HG02884 (cell line): Measurements from ENCODE around the gene SLC35B2.

Experiments used
- ATAC-seq: cut with Tn5 transposase; IDR thresholded peaks from one replicate; pipeline ENCODE4 v1.9.1; 2021; ENCODE audit warnings: mild to moderate bottlenecking, moderate library complexity; ENCODE audit not compliant: unreplicated experiment

SLC35B2 gene

DNA sequence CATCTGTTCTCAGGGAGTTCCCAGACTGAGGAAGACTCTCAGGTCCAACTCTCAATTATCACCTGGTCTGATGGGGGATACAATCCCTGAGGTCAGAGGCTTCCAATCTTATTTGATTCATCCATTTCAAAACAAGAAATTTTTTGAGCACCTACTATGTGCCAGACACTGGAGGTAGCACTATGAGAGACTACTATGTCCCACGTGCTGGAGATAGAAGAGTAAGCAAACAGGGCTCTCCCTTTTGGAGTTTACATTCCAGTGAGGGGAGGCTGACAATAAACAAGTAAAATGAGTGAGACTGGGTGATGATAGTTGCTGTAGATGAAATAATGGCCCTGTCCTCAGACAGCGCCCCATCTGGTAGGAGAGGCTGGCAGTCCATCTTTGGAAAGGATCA, 29.4 kb upstream of the SLC35B2 start:
- no peak for ATAC-seq

DNA sequence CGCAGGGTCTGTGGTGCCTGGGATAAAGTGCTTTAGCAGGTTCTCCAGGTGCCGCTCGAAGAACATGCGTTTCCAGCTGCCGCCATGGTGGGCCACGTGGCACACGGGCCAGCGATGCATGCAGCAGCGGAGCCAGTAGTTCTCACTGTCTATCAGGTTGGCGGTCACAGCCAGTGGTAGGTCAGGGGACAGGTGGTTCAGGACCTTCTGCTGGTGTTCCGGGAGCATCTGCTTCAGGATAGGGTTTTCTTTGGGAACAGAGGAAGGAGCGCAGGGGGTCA, 28.9 kb upstream of the SLC35B2 start:
- no peak for ATAC-seq

DNA sequence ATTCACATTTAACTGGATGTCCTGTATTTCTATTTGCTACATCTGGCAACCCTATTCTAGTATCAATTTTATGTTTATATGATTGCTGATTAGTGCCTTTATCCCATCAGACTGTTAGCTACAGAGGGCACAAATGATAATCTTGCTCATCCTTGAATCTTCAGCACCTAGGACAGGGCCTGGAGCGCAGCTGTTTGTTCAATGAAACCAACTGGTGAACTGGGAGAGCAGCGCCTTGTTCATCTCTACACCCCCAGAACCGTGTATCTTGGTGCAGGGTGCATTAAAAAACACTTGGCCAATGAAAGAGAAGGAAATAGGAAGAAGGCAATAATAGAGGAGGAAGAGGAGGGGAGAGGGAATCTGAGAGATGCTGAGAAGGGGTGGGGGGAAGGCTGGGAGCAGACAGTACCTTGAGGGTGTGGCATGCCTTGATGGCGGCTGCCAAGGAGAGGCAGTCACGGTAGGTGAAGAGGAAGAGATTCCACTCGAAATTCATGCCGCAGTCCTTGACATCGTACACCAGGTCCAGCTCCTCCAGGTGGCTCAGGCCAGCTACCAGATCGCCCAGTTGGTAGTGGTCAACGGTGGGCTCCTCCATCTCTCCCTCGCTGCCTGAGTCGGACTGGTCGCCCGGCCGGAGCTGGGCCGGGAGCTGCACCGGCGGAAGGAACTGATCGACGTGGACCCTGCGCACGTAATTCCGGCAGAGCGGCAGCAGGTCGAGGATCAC, 28.4 kb upstream of the SLC35B2 start:
- ATAC-seq = no peak

DNA sequence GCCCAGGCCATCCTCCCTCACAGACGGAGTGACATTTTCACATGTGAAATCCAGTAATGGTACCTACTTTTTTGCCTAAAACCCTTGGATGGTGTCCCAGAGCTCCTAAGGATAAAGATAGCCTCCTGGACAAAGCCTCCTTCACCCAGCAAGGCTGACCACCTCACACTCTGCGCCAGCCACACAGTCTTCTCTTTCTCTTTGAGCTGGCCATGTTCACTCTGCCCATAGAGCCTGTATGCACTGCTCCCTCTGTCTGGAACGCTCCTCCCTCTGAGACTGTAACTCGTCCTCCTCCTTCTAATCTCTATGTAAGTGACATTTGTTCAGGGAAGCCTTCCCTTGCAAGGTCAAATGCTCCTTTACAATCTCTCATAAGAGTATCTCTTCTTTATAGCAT, 27.5 kb upstream of the SLC35B2 start:
- ATAC-seq = no peak

DNA sequence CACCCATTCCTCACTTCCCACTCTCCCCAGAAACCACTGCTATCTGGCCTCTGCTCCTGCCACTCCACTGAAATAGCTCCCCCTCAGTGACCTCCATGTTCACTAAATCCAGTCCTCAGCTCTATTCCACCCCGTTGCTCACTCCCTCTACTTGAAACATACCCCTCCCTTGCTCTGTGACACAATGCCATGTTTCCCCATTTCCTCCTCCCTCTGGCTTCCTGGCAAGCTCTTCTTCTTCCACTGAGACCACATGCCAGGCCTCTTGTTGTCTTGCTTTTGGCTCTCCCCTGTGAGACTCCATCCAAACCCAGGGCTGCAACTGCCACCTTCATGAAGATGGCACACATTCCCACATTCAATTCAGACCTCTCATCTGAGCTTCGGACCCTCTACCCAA, 26.8 kb upstream of the SLC35B2 start:
- no peak for ATAC-seq

DNA sequence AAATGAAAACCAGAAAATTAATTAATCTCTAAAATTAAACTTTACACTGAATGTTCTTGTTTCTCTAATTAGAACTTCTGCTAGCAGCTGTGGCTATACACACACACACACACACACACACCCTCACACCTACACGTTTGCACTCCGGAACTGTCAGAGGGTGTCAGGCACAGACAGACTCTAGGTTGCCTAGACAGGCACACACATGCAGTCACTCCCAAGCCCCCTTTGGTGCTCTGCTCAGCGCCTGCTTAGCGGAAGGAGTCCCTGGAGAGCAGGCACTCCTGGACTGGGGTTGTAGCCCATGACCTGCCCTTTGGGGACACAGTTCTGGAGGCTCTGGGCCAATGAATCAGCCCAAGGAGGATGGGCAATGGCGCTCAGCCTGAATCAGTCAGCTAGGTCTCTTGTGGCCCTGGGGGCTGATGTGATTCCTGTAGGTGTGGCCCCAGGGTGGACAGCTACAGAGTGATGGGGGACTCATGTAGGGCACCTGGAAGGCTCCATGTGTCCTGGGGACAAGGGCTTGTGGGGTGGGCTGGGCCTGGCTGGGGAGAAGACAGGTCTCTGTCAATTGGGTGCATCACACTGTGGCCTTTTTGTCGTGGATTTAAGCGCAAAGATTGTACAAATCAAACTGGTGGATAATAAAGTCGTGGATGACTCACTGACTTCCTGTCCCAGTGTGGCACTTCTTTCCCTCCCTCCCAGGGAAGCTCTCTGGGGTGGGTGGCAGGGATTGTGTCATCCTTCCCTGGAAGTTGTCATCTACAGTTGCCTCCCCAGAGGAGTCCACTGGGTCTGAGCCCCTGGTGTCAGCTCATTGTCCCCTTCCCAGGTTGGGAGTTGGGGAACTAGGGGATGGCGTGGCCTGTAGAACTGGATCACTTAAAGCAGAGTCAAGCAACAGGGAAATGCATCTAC, 21.7 kb upstream of the SLC35B2 start:
- ATAC-seq = no peak

DNA sequence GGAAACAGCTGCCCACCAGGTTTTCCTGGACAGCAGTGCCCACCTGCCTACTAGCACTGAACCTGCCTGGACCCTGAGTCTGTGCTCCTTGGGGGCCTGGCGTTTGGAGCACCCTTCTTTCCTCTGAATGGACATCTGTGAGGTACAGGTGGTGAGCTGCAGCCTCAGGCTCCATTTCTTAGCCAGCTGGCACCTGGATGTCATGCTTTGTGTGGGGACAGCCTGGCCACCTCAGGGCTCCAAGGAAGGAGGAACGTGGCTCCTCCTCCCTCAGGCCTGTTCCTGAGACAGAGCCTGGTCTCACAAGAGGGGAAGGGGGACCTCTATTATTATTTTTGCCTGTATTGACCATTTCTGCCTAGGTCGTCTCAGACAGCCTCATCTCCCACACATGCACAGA, 21.0 kb upstream of the SLC35B2 start:
- ATAC-seq = no peak

DNA sequence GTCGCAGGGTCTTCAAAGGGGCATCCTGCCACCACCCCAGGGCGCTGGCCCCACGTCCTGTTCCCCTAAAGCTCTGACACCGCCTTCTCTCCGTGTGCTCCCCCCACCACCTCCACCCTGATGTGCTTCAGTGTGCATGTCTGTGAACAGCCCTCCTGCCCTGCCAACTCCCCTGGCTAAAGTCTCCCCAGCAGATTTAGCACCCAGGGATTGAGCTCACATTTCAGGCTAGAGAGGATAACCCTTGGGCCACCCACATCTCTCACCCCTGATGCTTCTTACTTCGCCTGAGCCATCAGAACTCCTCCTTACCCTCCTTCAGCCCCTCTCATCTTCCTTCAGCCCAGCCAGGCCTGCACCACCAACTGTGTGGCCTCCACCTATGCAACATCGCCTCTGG, 20.4 kb upstream of the SLC35B2 start:
- no peak for ATAC-seq

DNA sequence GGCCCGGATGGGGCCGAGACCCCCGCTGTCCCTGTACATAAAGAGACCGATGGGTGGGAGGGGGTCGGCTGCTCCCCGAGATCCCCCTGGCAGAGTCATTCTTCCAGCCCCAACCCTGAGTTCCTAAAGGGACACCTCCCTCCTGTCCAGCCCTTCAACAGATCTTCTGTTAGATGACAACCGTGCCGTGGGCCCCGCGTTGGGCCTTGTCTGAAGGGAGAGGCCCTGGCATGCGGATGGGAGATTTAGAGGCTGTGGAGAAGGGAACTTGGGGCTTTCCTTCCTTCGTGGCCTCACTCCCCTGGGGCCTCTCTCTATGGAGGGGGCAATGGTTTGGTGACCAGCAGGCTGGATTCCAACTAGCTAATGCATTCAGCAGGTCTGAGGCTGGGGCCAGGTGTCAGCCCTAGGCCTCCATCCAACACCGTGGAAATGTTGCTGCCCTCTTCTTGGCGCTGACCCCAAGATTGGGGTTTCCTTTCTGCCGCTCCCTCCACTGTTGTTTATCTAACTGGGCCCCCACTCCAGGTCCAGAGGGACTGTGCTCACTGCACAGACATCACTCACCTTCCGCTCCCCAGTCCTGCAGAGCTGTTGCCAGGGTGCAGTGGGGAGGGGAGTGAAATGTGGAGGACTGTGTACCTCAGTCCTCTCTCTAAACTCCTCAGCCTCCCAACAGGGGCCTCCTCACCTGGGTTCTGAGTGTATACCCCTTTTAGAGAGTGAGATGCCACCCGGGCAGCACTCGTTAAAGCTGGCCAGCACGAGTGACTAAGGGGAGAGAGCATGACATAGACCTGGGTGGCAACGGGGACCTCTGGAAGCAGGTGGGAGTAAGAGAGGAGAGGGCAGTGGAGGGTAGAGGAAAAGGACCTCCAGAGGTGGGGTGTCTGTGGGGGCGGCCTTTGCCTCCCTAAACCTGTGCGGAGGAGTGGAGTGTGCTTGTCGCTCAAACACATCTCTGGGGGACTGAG, 19.6 kb upstream of the SLC35B2 start:
- ATAC-seq = no peak

DNA sequence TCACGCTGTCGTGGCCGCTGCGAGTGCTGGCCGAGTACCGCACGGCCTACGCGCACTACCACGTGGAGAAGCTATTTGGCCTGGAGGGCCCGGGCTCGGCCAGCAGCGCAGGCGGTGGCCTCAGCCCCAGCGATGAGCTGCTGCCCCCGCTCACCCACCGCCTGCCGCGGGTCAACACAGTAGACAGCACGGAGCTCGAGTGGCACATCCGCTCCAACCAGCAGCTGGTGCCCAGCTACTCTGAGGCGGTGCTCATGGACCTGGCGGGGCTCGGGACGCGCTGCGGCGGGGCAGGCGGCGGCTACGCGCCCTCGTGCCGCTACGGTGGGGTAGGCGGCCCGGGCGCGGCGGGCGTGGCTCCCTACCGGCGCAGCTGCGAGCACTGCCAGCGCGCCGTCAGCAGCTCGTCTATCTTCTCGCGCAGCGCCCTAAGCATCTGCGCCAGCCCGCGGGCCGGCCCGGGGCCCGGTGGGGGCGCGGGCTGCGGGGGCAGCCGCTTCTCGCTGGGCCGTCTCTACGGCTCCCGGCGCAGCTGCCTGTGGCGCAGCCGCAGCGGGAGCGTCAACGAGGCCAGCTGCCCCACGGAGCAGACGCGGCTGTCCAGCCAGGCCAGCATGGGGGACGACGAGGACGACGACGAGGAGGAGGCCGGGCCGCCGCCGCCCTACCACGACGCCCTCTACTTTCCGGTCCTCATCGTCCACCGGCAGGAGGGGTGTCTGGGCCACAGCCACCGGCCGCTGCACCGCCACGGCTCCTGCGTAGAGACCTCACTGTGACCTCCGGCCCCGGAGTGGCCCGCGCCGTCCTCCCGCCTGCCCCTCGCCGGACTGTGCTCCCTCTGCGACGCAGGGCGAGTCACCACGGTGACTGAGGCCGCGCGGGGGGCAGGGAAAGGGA, 18.7 kb upstream of the SLC35B2 start:
- no peak for ATAC-seq

DNA sequence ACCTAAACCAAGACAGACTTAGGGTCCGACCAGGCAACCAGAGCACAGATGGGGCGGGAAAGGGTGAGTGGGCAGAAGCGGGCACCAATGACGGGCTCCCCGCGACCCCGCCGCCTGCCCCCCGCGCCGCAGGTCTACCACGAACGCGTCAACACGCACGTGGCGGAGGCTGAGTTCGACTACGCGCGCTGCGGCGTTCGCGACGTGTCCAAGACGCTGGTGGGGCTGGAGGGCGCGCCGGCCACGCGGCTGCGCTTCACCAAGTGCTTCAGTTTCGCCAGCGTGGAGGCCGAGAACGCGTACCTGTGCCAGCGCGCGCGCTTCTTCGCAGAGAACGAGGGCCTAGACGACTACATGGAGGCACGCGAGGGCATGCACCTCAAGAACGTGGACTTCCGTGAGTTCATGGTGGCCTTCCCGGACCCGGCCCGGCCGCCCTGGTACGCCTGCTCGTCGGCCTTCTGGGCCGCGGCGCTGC, 18.0 kb upstream of the SLC35B2 start:
- ATAC-seq = no peak

DNA sequence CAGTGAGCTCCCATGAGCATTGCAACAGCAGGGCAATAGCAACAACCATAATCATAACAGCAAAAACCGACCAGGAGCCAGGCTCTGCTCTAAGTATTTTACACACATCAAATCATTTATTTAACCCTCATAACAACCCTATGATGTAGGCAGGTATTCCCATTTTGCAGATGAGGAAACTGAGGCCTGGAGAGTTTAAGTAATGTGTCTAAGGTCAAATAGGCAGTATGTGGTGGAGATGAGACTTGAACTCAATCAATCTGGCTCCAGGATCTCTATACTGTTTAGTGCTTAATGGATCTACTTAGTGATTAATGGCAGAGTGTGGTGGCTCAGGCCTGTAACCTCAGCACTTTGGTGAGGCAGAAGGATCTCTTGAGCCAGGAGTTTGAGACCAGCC, 16.3 kb upstream of the SLC35B2 start:
- no peak for ATAC-seq

DNA sequence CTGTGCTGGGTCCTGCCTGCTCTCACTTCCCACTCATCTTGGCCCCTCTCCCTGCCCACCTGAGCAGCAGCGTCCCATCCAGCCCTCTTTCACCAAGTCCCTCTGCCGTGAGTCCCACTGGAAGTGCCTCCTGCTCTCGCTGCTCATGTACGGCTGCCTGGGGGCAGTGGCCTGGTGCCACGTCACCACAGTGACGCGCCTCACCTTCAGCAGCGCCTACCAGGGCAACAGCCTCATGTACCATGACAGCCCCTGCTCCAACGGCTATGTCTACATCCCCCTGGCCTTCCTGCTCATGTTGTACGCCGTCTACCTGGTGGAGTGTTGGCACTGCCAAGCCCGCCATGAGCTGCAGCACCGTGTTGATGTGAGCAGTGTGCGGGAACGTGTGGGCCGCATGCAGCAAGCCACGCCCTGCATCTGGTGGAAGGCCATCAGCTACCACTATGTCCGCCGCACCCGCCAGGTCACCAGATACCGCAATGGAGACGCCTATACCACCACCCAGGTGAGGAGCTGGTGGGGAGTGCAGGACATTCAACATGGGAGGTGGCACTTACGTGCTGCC, 15.8 kb upstream of the SLC35B2 start:
- ATAC-seq = no peak

DNA sequence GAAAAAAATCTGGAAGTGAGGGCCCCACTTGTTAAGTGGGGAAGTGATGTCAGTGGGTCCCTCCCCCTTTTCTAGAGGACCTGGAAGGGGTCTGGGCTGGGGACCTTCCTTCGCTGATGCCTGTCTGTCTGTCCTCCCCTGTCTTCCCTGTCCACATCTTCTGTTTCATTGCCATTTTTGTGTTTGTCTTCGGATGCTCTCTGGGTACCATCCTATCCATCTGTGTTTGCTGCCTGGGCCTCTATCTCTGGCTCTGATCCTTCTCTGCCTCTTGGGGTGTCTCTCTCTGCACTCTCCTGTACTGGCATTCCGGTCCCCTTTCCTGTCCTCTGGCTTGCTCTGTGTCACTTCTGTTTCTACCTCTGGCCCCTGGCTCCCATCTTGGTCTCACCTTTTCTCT, 15.2 kb upstream of the SLC35B2 start:
- no peak for ATAC-seq

DNA sequence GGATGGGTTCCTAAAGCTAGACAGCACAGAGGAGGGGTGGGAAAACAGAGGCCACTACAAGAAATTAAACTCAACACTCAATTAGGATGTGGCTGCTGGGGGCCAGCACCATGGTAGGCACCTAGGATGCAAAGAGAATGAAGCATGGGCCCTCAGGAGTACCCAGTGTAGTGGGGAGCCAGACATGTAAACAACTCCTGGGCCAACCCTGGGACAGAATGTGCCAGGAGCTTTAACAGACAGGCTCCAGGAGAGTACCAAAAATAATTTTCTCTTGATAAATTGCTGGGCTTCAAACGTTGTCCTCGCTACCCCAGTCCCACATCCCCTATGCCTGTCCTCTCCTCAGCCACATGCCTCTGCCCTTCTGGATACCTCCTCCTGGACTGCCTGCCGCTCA, 14.6 kb upstream of the SLC35B2 start:
- no peak for ATAC-seq

DNA sequence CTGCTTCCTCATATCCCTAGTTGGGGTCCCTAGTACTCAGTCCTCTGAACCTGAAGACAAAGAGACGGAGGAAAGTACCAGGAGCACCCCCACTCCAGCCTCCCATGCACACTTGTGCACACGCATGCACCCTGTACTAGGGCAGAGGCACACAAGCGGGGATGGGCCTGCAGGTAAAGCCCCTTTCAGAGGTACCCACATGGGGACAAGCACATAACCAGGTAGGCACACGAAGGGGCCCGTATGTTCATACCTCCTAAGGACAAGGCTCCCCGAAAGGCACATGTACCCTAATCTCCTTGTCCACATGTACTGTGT, 14.0 kb upstream of the SLC35B2 start:
- no peak for ATAC-seq

DNA sequence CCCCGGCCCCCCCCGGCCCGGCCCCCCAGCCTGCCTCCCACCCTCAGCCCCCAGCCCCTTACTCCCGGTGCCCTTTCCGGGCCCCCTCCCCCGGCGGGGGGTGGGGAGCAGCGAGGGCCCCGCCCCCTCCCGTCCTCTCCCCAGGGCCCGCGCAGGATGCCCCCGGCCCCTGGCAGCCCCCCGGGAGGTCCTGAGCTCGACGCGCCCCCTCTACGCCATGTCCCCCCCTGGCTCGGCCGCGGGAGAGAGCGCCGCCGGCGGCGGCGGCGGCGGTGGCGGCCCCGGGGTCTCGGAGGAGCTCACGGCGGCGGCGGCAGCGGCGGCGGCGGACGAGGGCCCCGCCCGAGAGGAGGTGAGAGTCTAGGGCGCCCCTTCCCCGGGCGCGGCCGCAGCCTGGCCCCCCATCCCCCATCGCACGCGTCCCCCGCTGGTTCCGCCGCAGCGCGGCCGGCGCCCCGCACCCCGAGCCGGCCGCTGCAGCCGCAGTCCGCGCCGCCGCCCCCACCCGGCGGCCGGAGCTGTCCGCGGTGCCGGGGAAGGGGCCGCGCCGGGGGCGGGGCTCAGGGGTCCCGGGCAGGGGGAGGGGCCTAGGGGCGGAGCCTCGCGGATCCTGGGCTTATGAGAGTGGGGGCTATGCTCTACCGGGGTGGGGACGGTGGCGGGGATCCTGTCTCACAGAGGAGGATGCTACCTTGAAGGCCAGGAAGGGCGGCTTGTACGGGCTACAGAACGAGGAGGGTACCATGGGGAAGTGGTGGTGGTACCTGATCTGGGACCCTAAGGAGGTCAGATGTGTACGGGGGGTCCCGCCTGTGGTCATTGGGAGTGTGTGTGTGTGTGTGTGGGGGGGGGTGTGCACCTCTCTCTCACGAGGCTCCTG, 13.4 kb upstream of the SLC35B2 start:
- ATAC-seq = no peak

DNA sequence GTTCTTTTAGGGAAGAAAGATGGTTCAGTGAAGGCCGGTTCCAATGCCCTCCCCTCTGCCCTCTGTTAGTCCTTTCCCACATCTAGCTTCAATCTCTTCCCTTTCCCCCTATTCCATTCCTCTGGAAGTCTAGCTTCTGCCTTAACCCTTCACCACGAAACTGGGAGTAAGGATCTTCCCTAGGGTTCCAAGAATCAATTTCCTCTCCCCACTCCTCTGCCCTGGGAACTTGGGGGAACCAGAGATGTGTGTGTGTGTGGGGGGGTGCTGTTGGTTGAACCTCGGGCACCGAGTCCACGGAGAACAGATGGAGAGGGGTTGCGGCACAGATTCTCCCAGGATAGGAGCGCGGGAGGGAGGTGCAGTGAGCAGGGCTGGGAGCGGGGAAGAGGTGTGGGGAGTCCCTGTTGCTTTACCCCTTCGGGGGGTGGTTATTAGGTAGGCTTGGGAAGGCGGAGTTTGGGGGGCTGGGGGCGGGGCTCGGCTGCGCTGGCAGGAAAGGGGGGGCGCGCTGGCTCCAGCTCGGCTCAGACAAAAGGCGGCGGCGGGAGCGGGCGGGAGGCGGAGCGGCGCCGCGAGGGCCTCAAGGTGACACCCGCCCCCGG, 12.7 kb upstream of the SLC35B2 start, which contains the start of gene TMEM151B:
Gene TMEM151B (plus strand): TSS at position 530 of the 605 bp plus-strand sequence. CDS start 293 bp downstream, outside the sequence.
- ATAC-seq = no peak
